Loucy (cell line): ENCODE data around the gene ARL13B.

Source experiments
- H2AFZ ChIP-seq: fragments of 200-600 bp; sonication (generic); 2 replicates; pipeline ENCODE4 v1.6.0; 2016; ENCODE audit warnings: antibody characterized with exemption, mild to moderate bottlenecking, low read length, moderate library complexity
- H3F3A ChIP-seq: fragments of 200-600 bp; 2 replicates; pipeline ENCODE4 v1.6.0; 2016; ENCODE audit warnings: antibody characterized with exemption, low read depth, mild to moderate bottlenecking
- H3K27me3 ChIP-seq: fragments of 200-600 bp; sonication (generic); 2 replicates; pipeline ENCODE4 v1.6.1; 2014; ENCODE audit warnings: low read length, mild to moderate bottlenecking; ENCODE audit not compliant: insufficient read depth, poor library complexity, severe bottlenecking
- H3K36me3 ChIP-seq: fragments of 200-600 bp; sonication (generic); 2 replicates; pipeline ENCODE4 v1.6.1; 2016; ENCODE audit warnings: low read length; ENCODE audit not compliant: insufficient read depth
- H3K4me1 ChIP-seq: fragments of 200-600 bp; sonication (generic); 2 replicates; pipeline ENCODE4 v1.5.1; 2014; ENCODE audit warnings: low read length, mild to moderate bottlenecking; ENCODE audit not compliant: insufficient read depth, poor library complexity, severe bottlenecking
- H3K4me2 ChIP-seq: fragments of 200-600 bp; sonication (generic); 2 replicates; pipeline ENCODE4 v1.6.0; 2014; ENCODE audit warnings: antibody characterized with exemption, low read length, low read depth, mild to moderate bottlenecking; ENCODE audit not compliant: poor library complexity, severe bottlenecking
- H3K4me3 ChIP-seq: fragments of 200-600 bp; sonication (generic); 2 replicates; pipeline ENCODE4 v1.5.1; 2014; ENCODE audit warnings: low read length, mild to moderate bottlenecking, mixed read lengths; ENCODE audit not compliant: poor library complexity, severe bottlenecking
- H3K79me2 ChIP-seq: fragments of 200-600 bp; sonication (generic); 2 replicates; pipeline ENCODE4 v1.6.1; 2014; ENCODE audit warnings: low read length; ENCODE audit not compliant: insufficient read depth
- H3K9ac ChIP-seq: fragments of 200-600 bp; sonication (generic); 2 replicates; pipeline ENCODE4 v1.6.0; 2014; ENCODE audit warnings: mild to moderate bottlenecking, low read depth, low read length, moderate library complexity; ENCODE audit not compliant: poor library complexity, severe bottlenecking
- H3K9me2 ChIP-seq: fragments of 200-600 bp; sonication (generic); replicated peaks from 2 replicates; pipeline ENCODE4 v1.6.1; 2016; ENCODE audit warnings: low read depth, low read length, mixed read lengths
- H3K9me3 ChIP-seq: fragments of 200-600 bp; sonication (generic); 2 replicates; pipeline ENCODE4 v1.6.1; 2014; ENCODE audit warnings: mild to moderate bottlenecking, antibody characterized with exemption, low read length, low read depth; ENCODE audit not compliant: insufficient read depth
- H4K20me1 ChIP-seq: fragments of 200-600 bp; sonication (generic); 2 replicates; pipeline ENCODE4 v1.6.0; 2014; ENCODE audit warnings: antibody characterized with exemption, low read length, mild to moderate bottlenecking; ENCODE audit not compliant: insufficient read depth, poor library complexity, severe bottlenecking
- CTCF ChIP-seq: fragments of 200-600 bp; sonication (generic); conservative IDR thresholded peaks from 2 replicates; pipeline ENCODE4 v1.5.1; 2014; ENCODE audit warnings: mild to moderate bottlenecking, antibody characterized with exemption, low read length
- EZH2phosphoT487 ChIP-seq: fragments of 200-600 bp; IDR thresholded peaks from 2 replicates; pipeline ENCODE4 v1.6.1; 2018; ENCODE audit warnings: antibody characterized with exemption, mild to moderate bottlenecking, moderate library complexity, borderline replicate concordance

The ARL13B gene

DNA sequence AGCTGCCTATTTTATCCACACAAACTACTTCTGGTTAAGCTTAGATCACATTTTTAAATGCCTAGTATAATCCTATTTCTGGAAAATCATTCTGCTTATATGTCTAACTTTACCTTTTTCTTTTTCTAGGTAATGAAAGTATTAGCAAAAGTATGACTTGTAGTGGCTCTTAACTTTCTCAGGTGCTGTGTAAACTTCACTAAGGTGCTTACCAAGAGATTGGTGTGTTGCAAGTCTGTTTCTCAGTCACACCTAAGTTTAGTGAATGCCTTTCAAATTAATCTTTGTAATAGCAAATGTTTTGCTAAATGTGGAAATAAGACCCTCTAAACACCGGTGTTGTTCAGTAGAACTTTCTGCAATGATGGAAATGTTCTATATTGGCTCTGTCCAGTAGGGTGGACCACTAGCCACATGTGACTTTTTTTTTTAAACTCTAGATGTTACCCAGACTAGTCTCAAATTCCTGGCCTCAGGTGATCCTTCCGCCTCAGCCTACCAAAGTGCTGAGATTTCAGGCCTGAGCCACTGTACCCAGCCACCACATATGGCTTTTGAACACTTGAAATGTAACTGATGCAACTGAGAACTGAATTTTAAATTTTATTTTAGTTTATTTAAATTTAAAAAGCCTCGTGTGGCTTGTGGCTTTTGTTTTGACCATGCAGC lies 22.0 kb downstream of the ARL13B start:
- TF ChIP-seq EZH2phosphoT487 = no peak
- Histone ChIP-seq H3K4me3 (no peak overlapping the region), H3K79me2 (no peaks in the 10 kb centered on the region), H3K36me3 (no peaks in the 10 kb centered on the region), H3K9ac (no peak overlapping the region), H3K9me3 (no peaks in the 10 kb centered on the region), H3K4me1 (no peaks in the 10 kb centered on the region), H3F3A (no peaks in the 10 kb centered on the region), H3K4me2 (no peak overlapping the region), H4K20me1 (no peaks in the 10 kb centered on the region), H3K9me2 (no peaks in the 10 kb centered on the region), H3K27me3 (no peaks in the 10 kb centered on the region), H2AFZ (no peak overlapping the region)

GRCh38 chr3:94004301-94004910 lies 24.5 kb downstream of the ARL13B start:
- Histone ChIP-seq H3K4me1 (no peaks in the 10 kb centered on the region), H3K4me3 (peak overlapping the region; percentile 57), H3K27me3 (no peaks in the 10 kb centered on the region), H3K4me2 (peak overlapping the region; percentile 55), H2AFZ (peak overlapping the region; percentile 19), H3K79me2 (no peaks in the 10 kb centered on the region), H3K9ac (no peak overlapping the region), H4K20me1 (no peaks in the 10 kb centered on the region), H3K9me2 (no peaks in the 10 kb centered on the region), H3F3A (no peaks in the 10 kb centered on the region), H3K36me3 (peaks cover 3% of the 10 kb centered on the region; the same call in 1 of the 2 replicates), H3K9me3 (no peaks in the 10 kb centered on the region)
- peak; percentile 91 for TF ChIP-seq CTCF
- TF ChIP-seq EZH2phosphoT487 = no peak

- H4K20me1 ChIP-seq = no peaks in the 10 kb centered on the region
- no peaks in the 10 kb centered on the region for H3K79me2 ChIP-seq
- no peaks in the 10 kb centered on the region for H3K9me2 ChIP-seq
- no peak overlapping the region for H2AFZ ChIP-seq
- H3K36me3 ChIP-seq = peaks cover 3% of the 10 kb centered on the region; the same call in 1 of the 2 replicates
- no peaks in the 10 kb centered on the region for H3K9me3 ChIP-seq
- H3F3A ChIP-seq = no peaks in the 10 kb centered on the region
- H3K4me2 ChIP-seq = no peak overlapping the region
- H3K9ac ChIP-seq = no peak overlapping the region
- H3K4me3 ChIP-seq = no peak overlapping the region
- TF ChIP-seq EZH2phosphoT487 = no peak
- no peak for TF ChIP-seq CTCF
- no peaks in the 10 kb centered on the region for H3K27me3 ChIP-seq
- H3K4me1 ChIP-seq = no peaks in the 10 kb centered on the region
Measured at GRCh38 chr3:94008253-94008652, 28.3 kb downstream of the ARL13B start.
